Mononuclear cell (primary cell): ENCODE results near the gene PTCHD1. TPM values are rescaled to one million over a fixed set of nuclear protein-coding genes. Genes with fewer than 3 reads are reported as not detected.

ENCODE experiments used
- H3K27me3 ChIP-seq: 2 replicates; pipeline ENCODE4 v1.6.0; 2011; ENCODE audit warnings: low read length, control low read depth; ENCODE audit not compliant: insufficient read depth
- H3K4me1 ChIP-seq: 2 replicates; pipeline ENCODE4 v1.5.1; 2011; ENCODE audit warnings: mild to moderate bottlenecking, low read length, control low read depth; ENCODE audit not compliant: insufficient read depth
- H3K4me3 ChIP-seq: 2 replicates; pipeline ENCODE4 v1.5.1; 2011; ENCODE audit warnings: mild to moderate bottlenecking, low read length, moderate library complexity
- H3K9me3 ChIP-seq: 2 replicates; pipeline ENCODE4 v1.5.1; 2011; ENCODE audit warnings: low read depth, mild to moderate bottlenecking, control low read depth, low read length
- total RNA-seq: library from RNA; depleted of rRNA; stranded (reverse); fragments of >200 nt; gene quantifications from one replicate; pipeline ENCODE4 v1.2.3, GENCODE V29; 2012

PTCHD1 gene
- total RNA-seq, 1 donor = under 0.01 TPM

GRCh38 chrX:23380581-23380980 lies 45.9 kb downstream of the PTCHD1 start:
- Histone ChIP-seq H3K9me3 (no peaks in the 10 kb centered on the region), H3K4me3 (no peak overlapping the region), H3K27me3 (no peaks in the 10 kb centered on the region), H3K4me1 (no peaks in the 10 kb centered on the region)

GRCh38 chrX:23381099-23382087 lies 46.7 kb downstream of the PTCHD1 start:
- no peaks in the 10 kb centered on the region for H3K9me3 ChIP-seq
- H3K4me3 ChIP-seq = no peak overlapping the region
- no peaks in the 10 kb centered on the region for H3K4me1 ChIP-seq
- H3K27me3 ChIP-seq = no peaks in the 10 kb centered on the region

DNA sequence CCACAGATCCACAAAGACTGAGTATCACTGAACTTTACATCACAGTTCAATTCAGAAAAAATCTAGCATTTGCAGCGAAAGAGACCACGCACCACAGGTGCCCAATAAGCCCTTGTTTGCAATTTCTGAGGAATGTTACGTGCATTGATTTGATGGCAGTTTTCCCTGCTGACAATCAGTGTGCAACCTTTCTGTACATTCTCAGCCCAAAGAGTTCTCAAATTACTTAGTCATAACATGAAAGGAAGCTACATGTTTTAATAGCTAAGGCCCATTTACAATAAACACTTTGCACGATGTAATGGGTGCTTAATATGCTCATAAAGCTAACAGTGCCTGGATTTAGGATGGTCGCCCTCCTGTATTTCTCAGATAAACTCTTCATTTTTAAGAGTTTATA lies 47.9 kb downstream of the PTCHD1 start:
- no peak overlapping the region for H3K4me3 ChIP-seq
- H3K9me3 ChIP-seq = no peaks in the 10 kb centered on the region
- no peaks in the 10 kb centered on the region for H3K27me3 ChIP-seq
- no peaks in the 10 kb centered on the region for H3K4me1 ChIP-seq

- Histone ChIP-seq H3K4me1 (no peaks in the 10 kb centered on the region), H3K27me3 (no peaks in the 10 kb centered on the region), H3K9me3 (no peaks in the 10 kb centered on the region), H3K4me3 (no peak overlapping the region)
Observed at GRCh38 chrX:23383411-23383810, 48.8 kb downstream of the PTCHD1 start.

- Histone ChIP-seq H3K4me1 (no peaks in the 10 kb centered on the region), H3K4me3 (no peak overlapping the region), H3K27me3 (no peaks in the 10 kb centered on the region), H3K9me3 (no peaks in the 10 kb centered on the region)
Observed at GRCh38 chrX:23385242-23385641, 50.6 kb downstream of the PTCHD1 start.

- H3K27me3 ChIP-seq = no peaks in the 10 kb centered on the region
- H3K4me1 ChIP-seq = no peaks in the 10 kb centered on the region
- H3K4me3 ChIP-seq = no peak overlapping the region
- no peaks in the 10 kb centered on the region for H3K9me3 ChIP-seq
Observed at GRCh38 chrX:23386260-23386659, 51.6 kb downstream of the PTCHD1 start.

DNA sequence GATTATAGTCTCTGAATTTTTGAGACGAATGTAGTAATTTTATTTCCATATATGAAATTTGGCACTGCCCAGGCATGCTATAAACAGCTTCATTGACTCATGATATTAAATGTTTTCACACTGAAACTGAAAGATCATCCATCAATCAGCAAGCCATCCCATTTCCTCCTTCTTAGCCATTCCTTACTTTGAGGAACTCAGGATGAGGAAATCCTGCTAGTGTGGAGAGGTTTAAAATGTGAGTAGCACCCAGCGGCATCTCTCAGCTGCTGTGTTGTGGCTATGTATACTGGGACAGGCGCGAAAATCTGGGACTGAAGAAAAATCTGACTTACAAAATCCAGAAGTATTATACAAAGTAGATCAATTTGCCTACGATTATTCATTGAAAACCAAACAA lies 52.1 kb downstream of the PTCHD1 start:
- Histone ChIP-seq H3K27me3 (no peaks in the 10 kb centered on the region), H3K4me1 (no peaks in the 10 kb centered on the region), H3K9me3 (no peaks in the 10 kb centered on the region), H3K4me3 (no peak overlapping the region)

DNA sequence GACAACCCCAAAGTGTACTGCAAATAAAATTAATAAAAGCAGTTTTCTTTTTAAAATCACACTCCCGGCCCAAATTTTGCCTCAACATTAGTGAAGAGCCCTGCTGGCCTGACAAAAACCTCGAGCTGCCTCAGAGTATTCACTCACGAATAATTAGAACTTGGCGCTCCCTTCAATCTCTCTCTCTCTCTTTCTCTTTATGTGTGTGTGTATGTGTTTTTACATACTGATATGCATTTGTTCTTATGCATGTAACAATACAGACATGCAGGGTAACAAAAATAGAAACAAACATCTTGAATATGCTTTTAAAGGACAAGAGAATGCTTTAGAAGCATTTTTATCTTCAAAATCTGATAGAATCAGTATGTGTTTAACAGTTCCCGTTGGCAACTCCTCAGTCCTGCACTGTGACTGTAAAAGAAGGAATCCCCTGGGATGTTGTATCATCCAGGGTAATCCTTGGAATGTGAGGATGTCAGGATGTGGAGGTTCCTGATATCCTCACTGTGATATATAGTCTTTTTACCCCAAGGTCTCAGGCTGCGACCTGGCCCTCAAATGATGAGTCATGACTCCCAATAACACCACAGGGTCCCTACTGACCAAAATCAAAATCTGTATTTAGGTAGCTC lies 53.0 kb downstream of the PTCHD1 start:
- no peaks in the 10 kb centered on the region for H3K9me3 ChIP-seq
- no peak overlapping the region for H3K4me3 ChIP-seq
- no peaks in the 10 kb centered on the region for H3K27me3 ChIP-seq
- no peaks in the 10 kb centered on the region for H3K4me1 ChIP-seq

GRCh38 chrX:23389196-23389792 lies 54.6 kb downstream of the PTCHD1 start:
- Histone ChIP-seq H3K9me3 (no peaks in the 10 kb centered on the region), H3K4me1 (no peaks in the 10 kb centered on the region), H3K4me3 (no peak overlapping the region), H3K27me3 (no peaks in the 10 kb centered on the region)

- Histone ChIP-seq H3K27me3 (no peaks in the 10 kb centered on the region), H3K4me1 (no peaks in the 10 kb centered on the region), H3K4me3 (no peak overlapping the region), H3K9me3 (no peaks in the 10 kb centered on the region)
Observed at GRCh38 chrX:23390979-23391378, 56.3 kb downstream of the PTCHD1 start.

DNA sequence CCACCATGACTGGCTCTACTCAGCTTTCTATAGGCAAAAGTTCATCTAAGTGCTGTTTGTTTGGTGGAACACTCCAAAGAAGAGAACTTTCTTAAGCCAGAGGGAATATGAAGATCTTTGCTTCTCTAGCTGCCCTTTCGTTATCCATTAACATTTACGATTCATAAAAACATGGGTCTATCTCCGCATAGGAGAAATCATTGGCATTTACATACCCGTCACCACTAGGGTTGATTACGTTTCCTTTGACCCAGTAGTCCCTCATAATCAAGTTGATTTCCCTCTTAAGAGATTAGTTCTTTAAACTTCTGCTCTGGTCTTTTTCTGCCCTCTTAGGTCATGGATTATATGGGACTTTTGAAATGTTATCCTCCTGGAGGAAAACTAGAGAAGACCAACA lies 57.5 kb downstream of the PTCHD1 start:
- Histone ChIP-seq H3K27me3 (no peaks in the 10 kb centered on the region), H3K4me1 (no peaks in the 10 kb centered on the region), H3K4me3 (no peak overlapping the region), H3K9me3 (no peaks in the 10 kb centered on the region)

GRCh38 chrX:23394421-23394820 lies 59.8 kb downstream of the PTCHD1 start:
- H3K9me3 ChIP-seq = no peaks in the 10 kb centered on the region
- no peak overlapping the region for H3K4me3 ChIP-seq
- no peaks in the 10 kb centered on the region for H3K27me3 ChIP-seq
- no peaks in the 10 kb centered on the region for H3K4me1 ChIP-seq

DNA sequence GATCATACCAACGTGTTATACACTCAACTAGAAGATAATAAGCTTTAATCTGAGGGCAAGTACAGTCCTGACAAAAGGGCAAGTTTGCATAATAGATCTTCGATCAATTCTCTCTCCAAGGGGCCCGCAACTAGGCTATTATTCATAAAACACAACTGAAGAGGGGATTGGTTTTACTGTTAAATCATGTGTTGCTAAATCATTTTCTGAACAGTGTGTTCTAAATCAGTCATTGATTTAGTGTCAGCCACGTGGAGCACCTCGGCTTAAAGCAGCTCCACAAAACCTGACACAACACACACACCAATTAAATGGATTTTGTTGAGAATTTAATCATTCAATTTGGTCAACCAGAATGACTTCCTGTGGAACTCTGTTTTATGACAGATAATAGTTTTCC lies 61.6 kb downstream of the PTCHD1 start:
- Histone ChIP-seq H3K4me1 (no peaks in the 10 kb centered on the region), H3K9me3 (no peaks in the 10 kb centered on the region), H3K27me3 (no peaks in the 10 kb centered on the region), H3K4me3 (no peak overlapping the region)

DNA sequence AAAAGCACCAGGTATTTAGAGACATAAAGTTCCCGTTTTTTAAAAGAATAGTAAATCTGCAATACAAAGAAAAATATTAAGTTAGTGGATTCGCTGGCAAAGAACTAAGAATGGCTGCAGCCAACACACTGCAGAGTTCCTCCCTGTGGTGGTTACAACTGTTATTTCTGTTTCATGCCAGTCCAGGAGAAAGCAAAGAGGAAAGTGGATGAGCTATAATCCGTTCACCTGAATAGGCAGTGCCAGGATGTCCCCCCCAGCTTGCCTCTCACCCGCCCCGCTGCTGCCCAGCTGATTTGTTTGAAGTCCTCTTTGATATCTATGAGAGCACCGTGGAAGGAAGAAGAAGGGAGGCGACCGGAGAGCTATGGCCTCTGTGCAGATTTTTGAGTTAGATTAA lies 63.9 kb downstream of the PTCHD1 start:
- Histone ChIP-seq H3K9me3 (no peaks in the 10 kb centered on the region), H3K27me3 (no peaks in the 10 kb centered on the region), H3K4me3 (no peak overlapping the region), H3K4me1 (no peaks in the 10 kb centered on the region)

- Histone ChIP-seq H3K4me3 (no peak overlapping the region), H3K9me3 (no peaks in the 10 kb centered on the region), H3K4me1 (no peaks in the 10 kb centered on the region), H3K27me3 (no peaks in the 10 kb centered on the region)
Observed at GRCh38 chrX:23403849-23404248, 69.2 kb downstream of the PTCHD1 start.
